ENCODE data around the gene GJB3.
"Not testable (repeated sequence)": the region's sequence is repeated elsewhere in the genome, so short reads cannot be mapped to it uniquely, and the experiment has no call there.

GJB3 gene

DNA sequence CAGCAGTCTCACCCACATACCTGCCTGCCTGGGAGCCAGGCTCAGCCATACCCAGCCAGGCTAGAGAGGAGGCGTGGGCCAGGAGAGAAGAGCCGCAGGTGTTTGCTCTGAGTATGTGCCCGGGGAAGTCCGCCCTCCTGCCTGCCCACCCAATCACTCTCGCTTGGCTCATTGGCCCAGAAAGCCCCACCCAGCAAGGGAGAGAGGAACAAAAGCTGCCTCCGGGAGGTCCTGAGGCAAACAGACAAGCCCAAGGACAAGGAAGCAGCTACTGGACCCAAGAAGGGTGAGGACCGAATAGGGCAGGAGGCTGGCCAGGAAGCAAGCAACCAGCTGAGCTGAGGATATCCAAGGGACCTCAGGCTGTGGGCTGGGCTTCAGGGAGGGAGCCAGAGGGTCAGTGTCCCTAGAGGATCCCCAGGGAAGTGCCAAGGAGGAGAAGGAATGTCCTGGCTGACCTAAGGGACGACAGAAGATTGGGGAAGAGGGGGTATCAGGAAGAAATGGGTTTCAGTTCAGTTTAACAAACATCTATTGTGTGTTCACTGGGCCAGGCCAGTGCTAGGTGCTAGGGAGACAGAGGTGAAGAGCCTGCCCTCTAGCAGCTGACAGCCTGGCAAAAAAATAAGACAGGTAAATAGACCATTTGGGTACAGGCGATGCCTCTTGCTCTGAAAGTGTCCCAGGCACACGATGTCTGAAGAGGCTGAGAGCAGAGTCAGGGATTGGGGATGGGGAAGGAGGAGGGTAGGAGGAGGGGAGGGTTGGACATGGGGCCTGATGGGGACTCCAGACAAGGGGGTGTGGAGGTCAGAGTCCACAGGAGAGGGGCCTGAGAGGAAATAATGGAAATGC is 21.3 kb upstream of the GJB3 start, which contains the start of gene GJB4:
TSS of gene GJB4 (plus strand) at position 238 of the 855 bp plus-strand sequence. CDS start 1,515 bp downstream, outside the sequence.
- DNase-seq (ENCODE audit: low read depth, low spot score), result peak; percentile 40

DNA sequence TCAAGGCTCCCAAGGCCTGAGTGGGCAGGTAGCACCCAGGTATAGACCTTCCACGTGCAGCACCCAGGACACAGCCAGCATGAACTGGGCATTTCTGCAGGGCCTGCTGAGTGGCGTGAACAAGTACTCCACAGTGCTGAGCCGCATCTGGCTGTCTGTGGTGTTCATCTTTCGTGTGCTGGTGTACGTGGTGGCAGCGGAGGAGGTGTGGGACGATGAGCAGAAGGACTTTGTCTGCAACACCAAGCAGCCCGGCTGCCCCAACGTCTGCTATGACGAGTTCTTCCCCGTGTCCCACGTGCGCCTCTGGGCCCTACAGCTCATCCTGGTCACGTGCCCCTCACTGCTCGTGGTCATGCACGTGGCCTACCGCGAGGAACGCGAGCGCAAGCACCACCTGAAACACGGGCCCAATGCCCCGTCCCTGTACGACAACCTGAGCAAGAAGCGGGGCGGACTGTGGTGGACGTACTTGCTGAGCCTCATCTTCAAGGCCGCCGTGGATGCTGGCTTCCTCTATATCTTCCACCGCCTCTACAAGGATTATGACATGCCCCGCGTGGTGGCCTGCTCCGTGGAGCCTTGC is 19.7 kb upstream of the GJB3 start:
- DNase-seq (ENCODE audit: low read depth, low spot score), result no peak

DNA sequence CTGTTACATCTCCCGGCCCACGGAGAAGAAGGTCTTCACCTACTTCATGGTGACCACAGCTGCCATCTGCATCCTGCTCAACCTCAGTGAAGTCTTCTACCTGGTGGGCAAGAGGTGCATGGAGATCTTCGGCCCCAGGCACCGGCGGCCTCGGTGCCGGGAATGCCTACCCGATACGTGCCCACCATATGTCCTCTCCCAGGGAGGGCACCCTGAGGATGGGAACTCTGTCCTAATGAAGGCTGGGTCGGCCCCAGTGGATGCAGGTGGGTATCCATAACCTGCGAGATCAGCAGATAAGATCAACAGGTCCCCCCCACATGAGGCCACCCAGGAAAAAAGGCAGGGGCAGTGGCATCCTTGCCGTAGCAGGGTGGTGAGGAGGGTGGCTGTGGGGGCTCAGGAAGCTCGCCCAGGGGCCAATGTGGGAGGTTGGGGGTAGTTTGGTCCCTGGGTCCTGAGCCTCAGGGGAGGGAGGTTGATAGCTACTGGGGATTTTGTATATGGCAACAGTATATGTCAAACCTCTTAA is 19.2 kb upstream of the GJB3 start:
- no peak for DNase-seq (ENCODE audit: low read depth, low spot score)

DNA sequence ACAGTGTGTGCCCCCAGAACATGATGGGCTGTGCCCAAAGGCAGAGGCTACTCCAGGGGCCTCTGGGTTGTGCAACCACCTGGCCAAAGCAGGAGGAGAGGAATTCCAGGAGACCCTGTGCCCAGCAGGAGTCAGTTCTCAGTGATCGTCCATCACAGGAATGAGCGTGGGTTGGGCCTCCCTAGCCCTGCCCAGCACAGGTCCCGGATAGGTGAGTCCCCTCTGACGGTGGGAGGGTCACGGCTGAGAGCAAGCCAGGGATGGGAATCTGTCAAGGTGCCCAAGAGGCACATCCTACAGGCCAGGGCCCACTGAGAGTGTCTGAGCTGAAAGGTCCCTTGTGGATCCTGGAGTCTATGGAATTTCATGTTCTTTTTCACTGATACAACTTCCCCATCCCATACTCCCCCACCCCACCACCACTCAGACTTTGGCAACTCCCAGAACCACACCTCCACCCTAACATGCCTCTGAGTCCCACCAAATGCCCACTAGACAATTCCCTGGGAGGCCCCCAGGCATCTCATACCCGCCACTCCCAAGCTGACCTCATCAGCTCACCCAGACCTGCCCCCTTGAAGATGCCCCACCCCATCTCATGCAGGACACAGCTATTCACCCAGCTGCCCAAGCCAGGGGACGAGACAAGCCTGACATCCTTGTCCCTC is 18.4 kb upstream of the GJB3 start:
- DNase-seq (ENCODE audit: low read depth, low spot score), result no peak

DNA sequence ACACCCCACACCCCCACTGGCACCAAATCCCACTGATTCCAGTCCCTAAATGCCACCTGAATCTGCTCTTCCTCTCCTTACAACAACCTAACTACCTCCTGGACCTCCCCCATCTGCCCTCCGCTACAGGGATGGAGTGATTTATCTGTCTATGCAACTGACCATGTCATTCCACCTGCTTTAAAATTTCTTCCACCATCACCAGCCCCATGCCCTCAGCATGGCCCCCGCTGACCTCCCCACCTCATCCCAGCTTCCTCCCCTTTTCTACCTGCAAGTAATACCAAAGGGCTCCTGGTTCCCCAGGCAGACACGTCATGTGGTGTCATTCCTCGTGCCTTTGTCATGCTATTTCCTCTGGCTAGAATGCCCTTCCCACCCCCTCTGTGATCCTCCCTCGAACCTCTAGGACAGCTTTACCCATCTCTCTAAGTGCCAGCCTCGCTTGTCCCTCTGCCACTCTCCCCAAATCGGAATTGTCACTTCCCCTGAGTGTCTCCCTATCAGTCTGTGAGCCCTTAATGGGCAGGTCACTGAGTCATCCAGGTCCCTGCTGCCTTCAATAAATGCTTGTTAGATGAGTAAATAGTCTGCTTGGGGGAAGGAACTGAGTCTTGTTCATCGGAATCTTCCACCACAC is 17.8 kb upstream of the GJB3 start:
- DNase-seq (ENCODE audit: low read depth, low spot score), result peak; percentile 49

DNA sequence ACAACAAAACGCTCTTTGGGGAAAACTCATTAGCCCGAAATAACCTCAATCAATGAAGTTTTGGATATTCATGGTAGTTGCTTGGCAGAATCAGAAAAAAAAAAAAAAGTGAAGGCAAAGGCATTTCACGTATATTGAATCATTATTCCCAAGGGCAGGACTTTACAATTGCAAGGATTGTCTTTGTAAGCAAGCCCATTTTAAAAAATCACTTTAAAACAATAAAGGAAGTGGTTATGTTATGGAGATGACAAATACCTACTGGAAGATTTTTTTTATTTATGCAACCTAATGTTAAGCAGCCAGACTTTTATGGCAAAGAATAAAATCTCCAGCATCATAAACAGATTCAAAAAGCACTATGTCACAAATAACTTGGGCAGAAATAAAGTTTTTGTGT is 12.2 kb upstream of the GJB3 start:
- no peak for DNase-seq (ENCODE audit: low read depth, low spot score)

DNA sequence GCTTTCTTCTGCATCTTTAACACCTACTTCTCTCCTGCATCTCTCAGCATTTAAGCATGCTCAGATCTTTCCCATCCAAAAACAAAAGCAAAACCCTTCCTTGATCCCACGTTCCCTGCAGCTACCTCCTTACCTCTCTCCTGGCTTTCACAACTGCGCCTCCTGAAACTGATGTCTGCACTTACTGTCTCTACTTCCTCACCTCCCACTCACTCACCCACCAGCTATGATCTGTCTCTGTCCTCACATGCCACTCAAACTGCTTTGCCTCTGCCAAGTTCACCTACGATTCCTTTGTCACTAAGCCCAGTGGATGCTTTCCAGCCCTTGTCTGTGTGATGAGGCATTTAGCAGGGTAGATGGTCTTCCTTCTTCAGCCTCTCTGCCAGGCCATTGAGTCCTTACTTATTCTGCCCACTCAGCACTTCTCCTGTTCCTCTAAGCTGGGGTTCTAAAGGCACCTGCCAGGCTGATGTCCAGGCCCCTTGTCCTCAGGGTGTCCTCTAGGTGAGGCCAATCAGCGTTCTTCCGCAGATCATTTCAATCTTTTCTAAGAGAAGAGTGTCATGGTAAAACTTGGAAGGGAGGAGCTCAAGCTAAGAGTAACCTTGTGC is 10.0 kb upstream of the GJB3 start:
- DNase-seq (ENCODE audit: low read depth, low spot score), result no peak

DNA sequence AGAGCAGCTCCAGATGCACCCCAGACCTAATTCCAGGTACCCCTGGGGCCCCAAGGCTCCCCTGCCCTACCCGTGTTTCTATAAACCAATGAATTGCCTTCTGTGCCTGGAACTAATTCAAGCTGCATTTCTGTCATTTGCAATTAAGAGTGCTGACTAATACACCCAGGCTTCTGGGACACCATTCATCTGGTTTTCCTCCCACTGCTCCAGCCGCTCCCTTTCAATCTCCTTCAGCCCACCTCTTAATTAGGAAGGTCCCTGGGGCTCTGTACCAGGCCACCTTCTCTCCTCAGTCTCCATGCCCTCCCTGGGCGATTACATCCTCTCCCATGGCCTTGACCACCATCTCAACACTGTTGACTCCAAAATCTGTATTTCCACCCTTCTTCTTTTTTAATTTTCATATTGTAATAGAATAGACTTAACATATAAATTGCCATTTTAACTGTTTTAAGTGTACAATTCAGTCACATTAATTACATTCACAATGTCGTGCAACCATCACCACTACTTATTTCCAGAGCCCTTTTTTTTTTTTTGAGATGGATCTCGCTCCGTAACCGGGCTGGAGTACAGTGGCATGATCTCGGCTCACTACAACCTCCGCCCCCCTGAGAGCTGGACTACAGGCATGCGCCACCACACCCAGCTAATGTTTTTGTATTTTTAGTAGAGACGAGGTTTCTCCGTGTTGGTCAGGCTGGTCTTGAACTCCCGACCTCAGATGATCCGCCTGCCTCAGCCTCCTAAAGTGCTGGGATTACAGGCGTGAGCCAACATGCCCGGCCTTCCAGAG is 9.2 kb upstream of the GJB3 start:
- no peak for DNase-seq (ENCODE audit: low read depth, low spot score)

DNA sequence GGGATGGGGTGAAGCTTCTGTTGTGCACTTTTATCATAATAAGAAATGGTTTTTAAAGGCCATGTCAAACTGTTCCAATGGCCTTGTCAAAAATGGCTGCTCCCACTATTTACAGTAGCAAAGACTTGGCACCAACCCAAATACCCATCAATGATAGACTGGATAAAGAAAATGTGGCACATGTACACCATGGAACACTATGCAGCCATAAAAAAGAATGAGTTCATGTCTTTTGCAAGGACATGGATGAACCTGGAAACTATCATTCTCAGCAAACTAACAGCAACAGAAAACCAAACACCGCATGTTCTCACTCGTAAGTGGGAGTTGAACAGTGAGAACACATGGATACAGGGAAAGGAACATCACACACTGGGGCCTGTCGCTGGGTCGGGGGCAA is 7.9 kb upstream of the GJB3 start:
- DNase-seq (ENCODE audit: low read depth, low spot score), result not testable (repeated sequence)

DNA sequence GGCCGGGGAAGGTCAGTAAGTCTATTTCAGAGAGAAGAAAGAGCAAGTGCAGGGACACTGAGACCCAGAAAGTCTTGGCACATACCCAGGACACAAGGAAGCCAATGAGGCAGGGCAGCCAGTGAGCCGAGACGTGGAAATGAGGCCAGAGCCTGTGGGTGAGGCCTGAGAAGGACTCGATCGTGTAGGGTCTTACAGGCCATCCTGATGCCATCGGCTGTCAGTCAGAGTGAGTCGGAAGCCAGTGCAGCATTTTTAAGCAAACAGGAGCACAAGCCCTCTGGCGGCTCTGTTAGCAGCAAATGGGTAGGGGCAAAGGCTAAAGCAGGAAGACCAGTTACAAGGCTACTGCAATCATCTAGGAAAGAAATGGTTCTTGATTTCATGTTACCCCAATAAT is 6.1 kb upstream of the GJB3 start:
- DNase-seq (ENCODE audit: low read depth, low spot score), result no peak

DNA sequence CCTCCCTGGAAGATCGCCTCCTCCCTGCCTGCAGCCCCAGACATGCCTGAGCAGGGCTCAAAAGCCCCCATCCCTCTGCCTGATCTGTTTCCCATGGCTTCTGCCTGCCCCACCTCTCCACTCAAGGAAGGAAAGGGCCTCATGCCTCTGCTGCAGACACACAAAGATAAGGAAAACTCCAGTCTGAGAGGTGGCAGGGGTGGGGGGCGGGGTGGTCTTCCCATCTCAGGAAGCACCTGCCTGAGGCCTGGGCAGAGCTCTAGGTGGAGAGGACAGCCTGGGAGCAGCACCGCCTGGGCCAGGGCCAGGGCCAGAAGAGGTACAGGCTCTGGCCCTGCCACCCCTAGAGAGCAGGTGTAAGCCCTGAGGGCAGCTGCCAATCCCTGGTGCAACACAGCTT is 4.1 kb upstream of the GJB3 start:
- no peak for DNase-seq (ENCODE audit: low read depth, low spot score)

DNA sequence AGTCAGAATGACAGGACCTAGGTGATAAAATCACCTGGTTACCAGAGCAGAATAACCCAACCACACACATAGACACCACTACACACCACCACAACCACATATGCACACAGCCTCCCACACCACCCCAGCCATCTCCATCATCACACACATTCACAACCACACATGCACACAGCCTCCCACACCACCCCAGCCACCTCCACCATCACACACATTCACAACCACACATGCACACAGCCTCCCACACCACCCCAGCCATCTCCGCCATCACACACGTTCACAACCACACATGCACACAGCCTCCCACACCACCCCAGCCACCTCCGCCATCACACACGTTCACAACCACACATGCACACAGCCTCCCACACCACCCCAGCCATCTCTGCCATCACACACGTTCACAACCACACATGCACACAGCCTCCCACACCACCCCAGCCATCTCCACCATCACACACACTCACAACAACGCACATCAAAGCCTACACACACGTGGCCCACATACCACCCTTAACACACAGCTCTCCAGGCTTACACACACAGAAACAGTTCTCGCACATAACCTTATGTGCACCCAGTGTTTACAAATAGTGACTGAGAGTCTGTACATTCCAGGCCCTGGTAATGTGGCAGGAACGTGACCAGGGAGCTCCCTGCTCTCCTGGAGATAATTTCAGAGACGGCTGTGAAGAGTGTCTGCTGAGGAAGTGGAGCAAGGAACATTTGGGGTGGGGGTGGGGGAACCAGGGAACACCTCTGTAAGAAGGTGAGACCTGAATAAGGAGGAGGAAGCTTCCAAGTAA is 3.3 kb upstream of the GJB3 start:
- DNase-seq (ENCODE audit: low read depth, low spot score), result no peak

DNA sequence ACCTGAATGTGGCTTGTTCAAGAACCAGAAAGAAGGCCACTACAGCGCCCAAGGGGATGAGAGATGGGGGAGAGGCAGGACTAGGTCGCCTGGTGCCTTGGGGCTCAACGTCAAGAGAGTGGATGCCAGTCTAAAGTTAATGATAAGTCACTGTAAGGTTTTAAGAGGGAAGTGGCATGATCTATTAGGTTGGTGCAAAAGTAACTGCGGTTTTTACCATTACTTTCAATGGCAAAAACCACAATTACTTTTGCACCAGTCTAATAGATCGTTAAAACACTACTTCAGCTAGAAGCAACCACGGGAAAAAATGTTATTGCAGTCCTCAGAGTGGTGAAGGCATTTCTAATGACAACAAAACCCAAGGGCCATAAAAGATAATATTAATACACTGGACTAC is 2.6 kb upstream of the GJB3 start:
- DNase-seq (ENCODE audit: low read depth, low spot score), result no peak

DNA sequence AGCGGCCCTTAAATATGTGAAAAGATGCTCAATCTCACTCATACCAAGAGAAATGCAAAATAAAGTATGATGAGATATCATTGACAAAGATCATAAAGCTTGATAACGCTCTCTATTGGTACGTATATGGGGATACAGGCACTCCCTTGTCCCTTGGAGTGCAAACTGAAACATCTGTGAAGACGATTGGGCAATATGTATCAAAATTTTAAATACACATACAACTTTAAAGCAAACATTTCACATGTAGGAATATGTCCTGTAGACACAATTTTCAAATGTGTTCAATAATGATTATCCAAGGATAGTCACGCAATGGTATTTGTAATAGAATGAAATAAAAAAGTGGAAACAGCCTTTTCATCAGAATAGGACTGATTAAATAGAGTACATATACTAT is 2.0 kb upstream of the GJB3 start:
- DNase-seq (ENCODE audit: low read depth, low spot score), result no peak

DNA sequence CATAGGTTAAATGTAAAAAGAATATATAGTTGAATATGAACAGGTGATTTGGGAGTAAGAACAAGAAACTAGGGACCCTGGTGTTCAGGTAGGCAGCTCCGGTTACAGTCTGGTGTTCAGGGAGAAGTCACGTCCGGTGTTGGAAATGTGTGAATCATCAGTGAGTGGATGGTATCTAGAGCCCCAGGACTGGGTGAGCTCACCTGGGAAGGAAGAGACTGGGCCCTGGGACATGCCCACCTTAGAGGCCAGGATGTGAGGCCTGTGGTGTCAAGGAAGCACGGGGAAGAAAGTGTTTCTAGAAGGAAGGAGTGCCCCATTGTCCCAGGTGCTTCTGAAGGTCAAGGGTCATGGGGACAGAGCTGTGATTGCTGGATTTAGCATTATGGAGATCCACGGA is 1.5 kb upstream of the GJB3 start:
- DNase-seq (ENCODE audit: low read depth, low spot score), result no peak

DNA sequence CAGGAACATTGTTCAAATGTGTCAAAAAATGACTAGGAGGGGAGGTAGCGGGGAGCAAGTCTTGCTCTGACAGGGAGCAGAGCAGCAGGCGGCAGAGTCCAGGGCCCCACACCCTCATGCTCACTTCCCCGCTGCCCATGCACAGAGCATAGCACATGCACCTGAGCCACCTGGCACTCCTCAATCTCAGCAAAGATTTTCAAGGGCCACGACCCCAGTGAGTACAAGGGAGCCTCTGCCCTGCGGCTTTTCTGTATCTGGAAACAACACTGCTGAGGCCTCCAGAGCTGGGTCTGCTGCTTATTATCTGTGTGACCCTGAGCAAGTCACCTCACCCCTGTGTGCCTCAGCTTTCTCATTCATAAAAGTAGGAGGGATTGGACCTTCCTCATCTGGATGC is 1.1 kb upstream of the GJB3 start:
- DNase-seq (ENCODE audit: low read depth, low spot score), result no peak

DNA sequence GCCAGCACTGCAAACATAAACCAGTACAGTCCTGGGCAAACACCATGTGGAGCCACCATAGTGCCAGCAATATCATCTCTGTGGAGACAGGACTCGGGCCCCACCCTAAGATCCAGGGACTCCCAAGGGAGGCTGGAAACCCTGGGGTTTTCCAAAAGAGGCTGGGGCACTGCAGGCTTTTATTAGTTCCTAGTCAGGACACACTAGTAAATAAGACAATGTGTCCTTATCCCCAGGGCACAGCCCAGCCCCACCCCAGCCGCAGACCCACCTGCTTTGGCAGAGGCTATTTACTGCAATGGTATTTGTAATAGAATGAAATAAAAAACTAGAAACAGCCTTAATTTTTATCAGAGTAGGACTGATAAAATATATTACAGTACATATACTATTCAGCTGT is 486 bp upstream of the GJB3 start:
- DNase-seq (ENCODE audit: low read depth, low spot score), result no peak

DNA sequence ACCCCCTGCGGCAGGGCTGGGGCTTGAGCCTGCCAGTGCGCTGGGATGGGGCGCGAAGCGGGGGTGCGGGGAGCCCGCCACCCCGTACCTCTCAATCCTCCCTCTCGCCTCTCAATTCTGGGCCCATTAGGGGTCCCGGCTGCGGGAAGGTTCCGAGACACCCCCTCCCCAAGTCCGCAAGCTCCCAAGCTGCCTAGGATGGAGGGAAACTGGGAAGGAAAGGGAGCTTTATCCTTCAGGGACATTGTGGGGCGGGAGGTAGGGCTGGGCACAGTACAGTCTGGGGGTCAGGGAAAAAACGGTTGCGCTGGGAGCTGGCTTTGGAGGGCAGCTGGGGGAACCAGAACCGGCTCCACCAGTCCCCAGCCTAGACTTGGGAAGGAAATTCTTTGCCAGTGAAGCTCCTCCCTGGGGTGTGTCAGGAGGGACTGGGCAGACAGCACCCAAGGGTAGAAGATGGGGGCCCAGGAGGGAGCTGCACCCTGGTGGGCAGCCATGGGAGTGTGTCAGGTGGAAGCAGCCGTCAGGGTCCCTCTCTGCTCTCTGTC is 904 bp downstream of the GJB3 start:
- peak; percentile 48 for DNase-seq (ENCODE audit: low read depth, low spot score)

DNA sequence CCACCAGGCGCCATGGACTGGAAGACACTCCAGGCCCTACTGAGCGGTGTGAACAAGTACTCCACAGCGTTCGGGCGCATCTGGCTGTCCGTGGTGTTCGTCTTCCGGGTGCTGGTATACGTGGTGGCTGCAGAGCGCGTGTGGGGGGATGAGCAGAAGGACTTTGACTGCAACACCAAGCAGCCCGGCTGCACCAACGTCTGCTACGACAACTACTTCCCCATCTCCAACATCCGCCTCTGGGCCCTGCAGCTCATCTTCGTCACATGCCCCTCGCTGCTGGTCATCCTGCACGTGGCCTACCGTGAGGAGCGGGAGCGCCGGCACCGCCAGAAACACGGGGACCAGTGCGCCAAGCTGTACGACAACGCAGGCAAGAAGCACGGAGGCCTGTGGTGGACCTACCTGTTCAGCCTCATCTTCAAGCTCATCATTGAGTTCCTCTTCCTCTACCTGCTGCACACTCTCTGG is 3.8 kb downstream of the GJB3 start:
- DNase-seq (ENCODE audit: low read depth, low spot score), result no peak

Measured in ELF-1 (cell line).